Motor neuron (in vitro differentiated cells): ENCODE data around the gene SIRPA. TPM values are rescaled to one million over a fixed set of nuclear protein-coding genes. Genes with fewer than 3 reads are reported as not detected.

Source experiments
- ATAC-seq, 8 experiments: fragments of 200-7000 bp; cut with Tn5 transposase; replicated peaks in 6 of 8; 2 replicates each; pipeline ENCODE4 v1.8.0; 2021; ENCODE audit warnings: mild to moderate bottlenecking in 8 of 8, moderate library complexity in 8 of 8
- H3K27ac ChIP-seq, 2 donors: fragments of 250-450 bp; sonication (Bioruptor Pico); 2 replicates each; pipeline ENCODE4 v1.9.0; 2021; ENCODE audit warnings: antibody characterized with exemption in 2 of 2, mild to moderate bottlenecking in 2 of 2, moderate library complexity in 1 of 2
- H3K4me1 ChIP-seq, 2 donors: fragments of 250-450 bp; sonication (Bioruptor Pico); replicated peaks in 1 of 2; 2 replicates each; pipeline ENCODE4 v1.6.1; 2021; ENCODE audit warnings: antibody characterized with exemption in 2 of 2, mild to moderate bottlenecking in 2 of 2, moderate library complexity in 1 of 2
- H3K4me3 ChIP-seq, 5 donors: fragments of 250-450 bp; sonication (Bioruptor Pico); 2 replicates each; pipeline ENCODE4 v1.9.0; 2021; ENCODE audit warnings: antibody characterized with exemption in 5 of 5, mild to moderate bottlenecking in 5 of 5, moderate library complexity in 4 of 5
- WGBS, 10 experiments: fragments of 450-650 bp; shearing (Covaris generic); methylation state at CpG; one replicate each; pipeline ENCODE4 v1.0.0; 2022; 5-methylcytosine and 5-hydroxymethylcytosine counted together
- in situ Hi-C, 9 experiments: fragments of 400-800 bp; cut with MboI; loops; one replicate each; pipeline ENCODE4 v1.15.0; 2021; ENCODE audit warnings: low sequenced_read_pairs in 9 of 9, low pct_unique_long_range_greater_than_20kb in 2 of 9; ENCODE audit not compliant: unreplicated experiment in 9 of 9
- total RNA-seq, 8 experiments: library from RNA; unstranded; fragments of 300-600 nt; gene quantifications; 2 replicates each; pipeline versions ENCODE4 v1.2.3 to v1.2.4, GENCODE V29; 2022

SIRPA gene
- total RNA-seq = 10 to 100 TPM in 1 of 8 experiments, 1 to 10 TPM in 7; 1.7 to 47.3 (median 2.4) TPM

GRCh38 chr20:1894951-1895673 lies at the start of gene SIRPA:
TSS of gene SIRPA (plus strand) at chr20:1895407. CDS start at chr20:1895448, 41 bp downstream.
- peak within 1 kb of the TSS; percentile 51 to 100 (median 69) for H3K4me3 ChIP-seq
- ATAC-seq = peak; percentile 39 to 83 (median 78)
- peak within 1 kb of the TSS; percentile 10 to 64 for H3K27ac ChIP-seq
- peaks cover 0 to 12% of the 10 kb centered on the region in 2 donors for H3K4me1 ChIP-seq
- 0% methylated on average over 1 to 13 of the region's 74 CpGs; no CpG with 5 or more reads in 7 of the 10 experiments for WGBS, 10 experiments
- in situ Hi-C loops = no loop called here

DNA sequence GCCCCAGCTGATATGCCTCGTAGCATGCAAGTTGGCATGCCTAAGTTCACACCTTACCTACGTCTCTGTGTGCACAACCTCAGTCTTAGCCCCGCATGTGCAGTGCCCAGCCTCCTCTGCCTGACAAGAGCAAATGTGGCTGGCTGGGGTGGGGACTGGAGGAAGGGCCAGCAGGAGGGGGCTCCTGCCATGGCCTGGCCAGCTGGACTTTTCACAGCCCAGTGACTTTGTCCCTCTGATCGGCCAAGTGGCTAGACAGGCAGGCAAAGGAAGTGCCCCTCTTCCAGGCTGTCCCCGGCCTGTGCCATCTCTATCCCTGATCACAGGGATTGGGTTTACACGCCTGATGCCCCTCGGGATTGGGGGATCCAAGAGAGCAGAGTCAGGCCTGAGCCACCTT lies 49.5 kb upstream of the SIRPA start:
- no peak overlapping the region for H3K27ac ChIP-seq
- H3K4me1 ChIP-seq = no peaks in the 10 kb centered on the region
- WGBS, 10 experiments = 0 to 79% (median 52%) methylated on average over 1 to 3 of the region's 7 CpGs; no CpG with 5 or more reads in 6 of the 10 experiments
- in situ Hi-C loops = no loop called here
- H3K4me3 ChIP-seq = no peak overlapping the region
- no peak for ATAC-seq

DNA sequence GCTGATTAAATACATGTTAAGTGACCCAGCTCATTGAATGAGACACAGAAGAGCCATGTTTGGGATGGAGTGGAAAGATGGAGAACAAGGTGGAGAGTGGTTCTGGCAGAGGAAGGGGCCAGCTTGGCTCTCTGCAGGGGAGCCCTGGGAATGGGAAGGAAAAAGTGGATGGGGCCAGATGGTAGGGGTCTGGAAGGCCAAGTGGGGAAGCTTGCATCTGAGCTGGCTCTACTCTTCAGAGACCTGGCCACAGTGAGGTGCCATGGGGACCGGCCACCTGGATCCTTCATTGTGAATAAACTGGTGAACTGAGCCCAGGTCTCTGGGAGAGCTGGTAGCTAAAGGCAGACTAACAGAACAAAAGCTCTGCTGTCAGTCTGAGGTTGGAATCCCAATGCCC lies 48.9 kb upstream of the SIRPA start:
- Histone ChIP-seq H3K4me3 (no peak overlapping the region), H3K4me1 (no peaks in the 10 kb centered on the region), H3K27ac (no peak overlapping the region)
- in situ Hi-C loops = no loop called here
- 80 to 100% (median 100%) methylated on average over 1 of the region's 1 CpG; no CpG with 5 or more reads in 5 of the 10 experiments for WGBS, 10 experiments
- ATAC-seq = no peak

DNA sequence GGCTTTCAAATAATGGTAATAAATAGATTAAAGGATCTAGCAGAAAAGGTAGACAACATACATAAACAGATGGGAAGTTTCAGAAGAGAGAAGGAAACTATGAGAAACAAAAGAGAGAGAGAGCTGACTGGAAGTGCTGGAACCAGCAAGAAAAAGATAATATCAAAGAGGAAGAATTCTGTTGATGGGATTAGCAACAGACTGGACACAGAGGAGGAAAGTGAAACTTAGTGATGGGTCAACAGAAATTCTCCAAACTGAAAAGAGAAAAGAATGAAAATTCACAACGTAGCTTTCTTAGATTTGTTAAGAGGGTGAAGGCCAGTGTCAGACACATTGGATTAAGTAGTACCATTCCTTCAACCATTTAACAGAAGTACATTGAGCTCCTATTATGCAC lies 48.3 kb upstream of the SIRPA start:
- no peak for ATAC-seq
- Histone ChIP-seq H3K4me3 (no peak overlapping the region), H3K4me1 (no peaks in the 10 kb centered on the region), H3K27ac (no peak overlapping the region)
- WGBS, 10 experiments = 17 to 80% (median 38%) methylated on average over 1 of the region's 1 CpG; no CpG with 5 or more reads in 2 of the 10 experiments
- in situ Hi-C loops = no loop called here

- H3K4me3 ChIP-seq = no peak overlapping the region
- ATAC-seq = no peak
- in situ Hi-C loops = no loop called here
- no peak overlapping the region for H3K27ac ChIP-seq
- H3K4me1 ChIP-seq = no peaks in the 10 kb centered on the region
- 80 to 100% (median 90%) methylated on average over 1 to 2 of the region's 2 CpGs; no CpG with 5 or more reads in 3 of the 10 experiments for WGBS, 10 experiments
Observed at GRCh38 chr20:1847780-1848179, 47.4 kb upstream of the SIRPA start.

- H3K27ac ChIP-seq = no peak overlapping the region
- H3K4me3 ChIP-seq = no peak overlapping the region
- ATAC-seq = no peak
- H3K4me1 ChIP-seq = no peaks in the 10 kb centered on the region
- in situ Hi-C loops = no loop called here
Observed at GRCh38 chr20:1848373-1848772, 46.8 kb upstream of the SIRPA start.

DNA sequence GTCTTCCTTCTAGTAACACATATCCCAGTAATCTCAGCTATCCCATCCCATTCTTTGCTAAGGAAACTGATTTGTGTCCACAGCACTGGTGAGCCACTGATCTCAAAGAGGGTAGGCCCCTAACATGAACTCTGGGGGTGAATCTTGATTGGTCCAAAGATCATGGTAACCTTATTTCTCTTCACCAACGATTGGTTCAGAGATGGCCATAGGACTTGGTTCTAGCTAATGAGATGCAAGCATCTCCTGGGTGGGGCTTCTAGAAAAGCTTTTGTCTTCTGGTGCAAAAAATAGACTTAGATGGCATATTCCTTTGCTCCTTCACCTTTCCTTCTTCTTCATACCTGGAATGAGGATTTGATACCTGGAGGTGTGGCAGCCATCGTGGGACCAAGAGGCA lies 43.8 kb upstream of the SIRPA start:
- Histone ChIP-seq H3K4me3 (no peak overlapping the region), H3K27ac (no peak overlapping the region), H3K4me1 (peaks cover 0 to 6% of the 10 kb centered on the region in 2 donors)
- ATAC-seq = no peak
- 20 to 100% (median 83%) methylated on average over 1 to 2 of the region's 2 CpGs; no CpG with 5 or more reads in 3 of the 10 experiments for WGBS, 10 experiments
- in situ Hi-C loops = no loop called here

DNA sequence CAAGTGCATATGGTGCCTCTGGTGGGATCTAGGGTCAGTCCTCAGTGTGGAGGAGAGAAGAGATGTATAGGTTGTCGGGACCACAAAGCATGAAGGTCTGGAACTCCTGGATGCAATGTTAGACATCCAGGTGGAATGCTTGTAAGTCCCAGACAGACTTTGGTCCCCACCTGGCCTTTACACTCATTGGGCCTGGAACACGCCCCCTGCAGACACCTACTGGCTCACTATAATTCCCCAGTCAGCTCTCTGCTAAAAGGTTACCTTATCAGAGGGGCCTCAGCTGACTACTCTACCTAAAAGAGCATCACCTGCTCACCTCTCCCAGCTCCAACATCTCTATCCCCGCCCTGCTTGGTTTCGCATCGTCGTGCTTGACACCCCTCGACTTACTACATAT lies 41.7 kb upstream of the SIRPA start:
- Histone ChIP-seq H3K27ac (no peak overlapping the region), H3K4me3 (no peak overlapping the region), H3K4me1 (peaks cover 0 to 6% of the 10 kb centered on the region in 2 donors)
- no peak for ATAC-seq
- in situ Hi-C loops = no loop called here
- 40 to 91% (median 80%) methylated on average over 1 to 7 of the region's 7 CpGs; no CpG with 5 or more reads in 3 of the 10 experiments for WGBS, 10 experiments

- H3K4me3 ChIP-seq = no peak overlapping the region
- 0 to 65% (median 47%) methylated on average over 1 to 5 of the region's 5 CpGs; no CpG with 5 or more reads in 1 of the 10 experiments for WGBS, 10 experiments
- peak in 1 of 8 experiments; percentile 19 for ATAC-seq
- no peak overlapping the region for H3K27ac ChIP-seq
- in situ Hi-C loops = no loop called here
- H3K4me1 ChIP-seq = peaks cover 0 to 6% of the 10 kb centered on the region in 2 donors
Observed at GRCh38 chr20:1854246-1854645, 41.0 kb upstream of the SIRPA start.

DNA sequence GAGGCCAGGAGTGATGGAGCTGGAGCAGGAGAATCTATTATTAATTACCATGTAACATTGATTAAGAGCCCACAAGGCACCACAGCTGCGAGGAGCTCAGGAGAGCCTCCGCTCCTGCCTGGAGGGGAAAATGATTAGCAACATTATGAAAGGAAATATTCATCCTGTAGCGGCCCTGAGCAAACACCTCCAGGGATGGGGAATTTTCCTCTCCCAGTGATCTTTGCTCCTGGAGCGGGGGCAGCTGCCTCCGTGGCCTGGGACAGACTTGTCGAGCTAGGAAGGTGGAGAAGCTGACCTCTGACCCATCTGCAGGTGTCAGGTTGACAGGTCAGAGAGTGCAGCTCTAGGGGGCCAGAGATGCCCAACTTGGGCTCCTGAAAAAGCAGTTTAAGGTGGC lies 40.1 kb upstream of the SIRPA start:
- Histone ChIP-seq H3K4me3 (no peak overlapping the region), H3K4me1 (peaks cover 0 to 6% of the 10 kb centered on the region in 2 donors), H3K27ac (no peak overlapping the region)
- in situ Hi-C loops = no loop called here
- no peak for ATAC-seq
- WGBS, 10 experiments = 35 to 87% (median 69%) methylated on average over 1 to 6 of the region's 6 CpGs; no CpG with 5 or more reads in 2 of the 10 experiments

- Histone ChIP-seq H3K4me1 (peaks cover 0 to 6% of the 10 kb centered on the region in 2 donors), H3K4me3 (no peak overlapping the region), H3K27ac (no peak overlapping the region)
- in situ Hi-C loops = no loop called here
- 0 to 71% (median 40%) methylated on average over 1 of the region's 1 CpG; no CpG with 5 or more reads in 5 of the 10 experiments for WGBS, 10 experiments
- no peak for ATAC-seq
Observed at GRCh38 chr20:1855690-1856089, 39.5 kb upstream of the SIRPA start.

DNA sequence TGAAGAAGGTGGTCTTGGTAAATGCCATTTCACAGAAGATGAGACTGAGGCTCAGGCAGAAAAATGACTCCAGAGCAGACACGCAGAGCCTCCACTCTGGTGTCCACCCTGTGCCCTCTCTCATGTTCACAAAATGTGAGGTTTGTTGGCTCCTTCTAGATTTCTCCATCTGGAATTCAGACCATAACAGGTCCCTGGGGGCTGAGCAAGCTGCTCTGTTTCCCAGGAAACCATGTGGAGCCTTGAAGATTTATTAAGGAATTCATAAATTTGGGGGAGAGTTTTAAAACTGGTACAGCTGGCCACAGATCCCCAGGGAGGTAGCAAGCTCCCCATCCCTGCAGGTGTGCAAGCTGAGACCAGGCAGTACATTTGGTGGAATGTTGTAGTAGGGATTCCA lies 38.8 kb upstream of the SIRPA start:
- in situ Hi-C loops = no loop called here
- 60 to 100% (median 67%) methylated on average over 1 of the region's 1 CpG; no CpG with 5 or more reads in 5 of the 10 experiments for WGBS, 10 experiments

DNA sequence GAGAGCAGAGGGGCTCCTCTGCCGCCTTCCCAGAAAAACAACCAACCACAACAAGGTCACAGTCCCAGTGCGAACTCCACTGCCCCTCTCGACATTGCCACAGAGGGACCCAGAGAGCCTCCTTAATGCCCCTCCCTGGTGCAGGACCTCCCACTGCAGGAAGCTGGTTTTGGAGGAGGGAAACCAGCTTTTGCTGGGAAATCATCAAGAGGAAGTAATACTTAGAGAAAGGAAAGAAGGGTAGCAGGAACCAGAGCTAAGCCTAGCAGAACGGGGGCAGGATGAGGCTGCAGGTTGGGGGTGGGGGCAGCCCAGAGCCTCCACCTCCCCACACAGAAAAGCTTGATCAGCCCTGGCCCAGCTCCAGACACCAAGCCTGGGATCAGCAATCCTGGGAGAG lies 37.7 kb upstream of the SIRPA start:
- WGBS, 10 experiments = 52 to 86% (median 80%) methylated on average over 2 to 4 of the region's 4 CpGs; no CpG with 5 or more reads in 5 of the 10 experiments
- peaks cover 0 to 6% of the 10 kb centered on the region in 2 donors for H3K4me1 ChIP-seq
- in situ Hi-C loops = no loop called here
- ATAC-seq = no peak
- H3K27ac ChIP-seq = no peak overlapping the region
- no peak overlapping the region for H3K4me3 ChIP-seq

More for the DNA sequence above, 38.8 kb upstream of the SIRPA start:
- H3K4me3 ChIP-seq = no peak overlapping the region
- no peak overlapping the region for H3K27ac ChIP-seq
- ATAC-seq = no peak
- H3K4me1 ChIP-seq = peaks cover 0 to 6% of the 10 kb centered on the region in 2 donors

GRCh38 chr20:1858871-1859270 lies 36.3 kb upstream of the SIRPA start:
- in situ Hi-C loops = no loop called here
- WGBS, 10 experiments = 0 to 83% (median 67%) methylated on average over 1 to 5 of the region's 5 CpGs; no CpG with 5 or more reads in 4 of the 10 experiments
- Histone ChIP-seq H3K27ac (no peak overlapping the region), H3K4me3 (no peak overlapping the region), H3K4me1 (peaks cover 0 to 6% of the 10 kb centered on the region in 2 donors)
- no peak for ATAC-seq
